Measurements from ENCODE around the gene CASP7.

DNA sequence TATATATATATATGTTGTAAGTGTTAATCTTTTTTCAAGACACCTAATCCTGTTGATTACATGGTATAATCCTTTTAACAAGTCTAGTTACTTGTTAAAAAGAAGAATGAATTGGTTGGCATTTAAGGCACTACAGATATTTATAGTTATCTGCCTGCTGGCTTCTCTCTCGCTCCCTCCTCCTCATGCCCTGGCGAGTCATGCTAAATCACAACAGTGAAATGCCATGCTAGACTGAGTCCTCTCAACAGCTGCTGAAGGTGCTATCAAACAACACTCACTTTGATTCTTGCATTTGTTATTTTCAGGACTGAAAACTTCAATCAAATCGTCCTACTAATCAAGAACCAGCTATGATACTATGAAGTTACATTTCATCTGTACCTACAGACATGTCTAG, 31.2 kb upstream of the CASP7 start:
- TF ChIP-seq BHLHE40 (IDR thresholded peaks at IDR 0.05; ENCODE audit: borderline replicate concordance): no peak
- no peak for TF ChIP-seq SUZ12 (IDR thresholded peaks at IDR 0.05)
- no peak for TF ChIP-seq FOXM1 (IDR thresholded peaks at IDR 0.05; ENCODE audit: borderline replicate concordance)
- TF ChIP-seq, protein P1, sequence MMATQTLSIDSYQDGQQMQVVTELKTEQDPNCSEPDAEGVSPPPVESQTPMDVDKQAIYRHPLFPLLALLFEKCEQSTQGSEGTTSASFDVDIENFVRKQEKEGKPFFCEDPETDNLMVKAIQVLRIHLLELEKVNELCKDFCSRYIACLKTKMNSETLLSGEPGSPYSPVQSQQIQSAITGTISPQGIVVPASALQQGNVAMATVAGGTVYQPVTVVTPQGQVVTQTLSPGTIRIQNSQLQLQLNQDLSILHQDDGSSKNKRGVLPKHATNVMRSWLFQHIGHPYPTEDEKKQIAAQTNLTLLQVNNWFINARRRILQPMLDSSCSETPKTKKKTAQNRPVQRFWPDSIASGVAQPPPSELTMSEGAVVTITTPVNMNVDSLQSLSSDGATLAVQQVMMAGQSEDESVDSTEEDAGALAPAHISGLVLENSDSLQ (IDR thresholded peaks at IDR 0.05): no peak
- TF ChIP-seq ARNT (IDR thresholded peaks at IDR 0.05): no peak
- no peak for TF ChIP-seq FOXA1 (IDR thresholded peaks at IDR 0.05)
- no peak for TF ChIP-seq HDGF (IDR thresholded peaks at IDR 0.05; ENCODE audit: borderline replicate concordance)
- no peak for TF ChIP-seq CTBP1 (IDR thresholded peaks at IDR 0.05; ENCODE audit: borderline replicate concordance)
- TF ChIP-seq ZNF384 (IDR thresholded peaks at IDR 0.05): no peak
- TF ChIP-seq TARDBP (IDR thresholded peaks at IDR 0.05): no peak
- TF ChIP-seq ELF4 (IDR thresholded peaks at IDR 0.05): no peak
- no peak for TF ChIP-seq SP1 (IDR thresholded peaks at IDR 0.05)
- TF ChIP-seq NFRKB (IDR thresholded peaks at IDR 0.05): no peak
